HG02970 (cell line): Measurements from ENCODE around the gene GAST.
"Not testable (repeated sequence)": the region's sequence is repeated elsewhere in the genome, so short reads cannot be mapped to it uniquely, and the experiment has no call there.

ENCODE experiments used
- ATAC-seq: cut with Tn5 transposase; IDR thresholded peaks from one replicate; pipeline ENCODE4 v1.9.1; 2021; ENCODE audit warnings: mild to moderate bottlenecking, moderate library complexity, moderate number of reproducible peaks; ENCODE audit not compliant: unreplicated experiment, low FRiP score

GAST gene

GRCh38 chr17:41711669-41712400 lies at the start of gene GAST:
Gene GAST (plus strand): TSS chr17:41712331. CDS start chr17:41715437, 3,106 bp downstream.
- no peak for ATAC-seq

- ATAC-seq: no peak
These were observed 48.5 kb upstream of the GAST start for GRCh38 chr17:41663451-41664171.

- ATAC-seq: no peak
These were observed 48.0 kb upstream of the GAST start for GRCh38 chr17:41664172-41664457.

- ATAC-seq: no peak
These were observed 47.3 kb upstream of the GAST start for GRCh38 chr17:41664587-41665565.

GRCh38 chr17:41665566-41666236 lies 46.4 kb upstream of the GAST start:
- ATAC-seq: peak; percentile 76

- peak; percentile 35 for ATAC-seq
These were observed 45.9 kb upstream of the GAST start for GRCh38 chr17:41666237-41666641.

- ATAC-seq: no peak
These were observed 45.3 kb upstream of the GAST start for GRCh38 chr17:41666708-41667279.

- no peak for ATAC-seq
These were observed 44.7 kb upstream of the GAST start for GRCh38 chr17:41667280-41668041.

- ATAC-seq: no peak
These were observed 40.0 kb upstream of the GAST start for GRCh38 chr17:41672153-41672552.

GRCh38 chr17:41675157-41676057 lies 36.7 kb upstream of the GAST start:
- not testable (repeated sequence) for ATAC-seq

- peak; percentile 4 for ATAC-seq
These were observed 36.1 kb upstream of the GAST start for GRCh38 chr17:41676058-41676419.

GRCh38 chr17:41678411-41678906 lies 33.7 kb upstream of the GAST start:
- no peak for ATAC-seq

- no peak for ATAC-seq
These were observed 33.0 kb upstream of the GAST start for GRCh38 chr17:41678907-41679739.

- no peak for ATAC-seq
These were observed 32.2 kb upstream of the GAST start for GRCh38 chr17:41679740-41680425.

- no peak for ATAC-seq
These were observed 31.6 kb upstream of the GAST start for GRCh38 chr17:41680426-41681040.

GRCh38 chr17:41681776-41682175 lies 30.4 kb upstream of the GAST start:
- no peak for ATAC-seq
